HG03060 (cell line): ENCODE data around the gene AKAP6.

Experiments used
- ATAC-seq: cut with Tn5 transposase; IDR thresholded peaks from one replicate; pipeline ENCODE4 v1.9.1; 2021; ENCODE audit warnings: low read depth, moderate number of reproducible peaks; ENCODE audit not compliant: unreplicated experiment

Gene AKAP6

GRCh38 chr14:32329146-32329545 lies at the start of gene AKAP6:
Gene AKAP6 (plus strand): TSS chr14:32329298. CDS start chr14:32433494, 104,196 bp downstream.
- no peak for ATAC-seq

DNA sequence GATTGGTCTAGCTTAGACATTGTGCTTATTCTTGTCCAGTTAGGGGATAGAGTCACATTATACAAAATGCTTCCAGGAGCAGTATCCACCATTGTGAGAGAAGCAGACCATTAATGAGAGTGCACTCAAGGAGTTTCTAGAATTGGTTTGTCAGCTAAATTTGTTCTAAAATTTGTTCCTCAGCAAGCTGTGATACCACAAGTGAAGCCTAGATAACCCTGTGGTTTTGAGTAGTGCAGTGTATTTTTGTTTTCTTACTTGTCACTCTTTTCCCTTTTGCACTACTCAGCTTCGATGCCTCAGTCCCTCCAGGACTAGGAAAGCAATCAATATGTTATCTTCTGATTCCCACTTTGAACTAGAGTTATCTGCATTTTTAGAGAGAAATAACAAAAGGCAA lies 42.5 kb upstream of the AKAP6 start:
- ATAC-seq = peak; percentile 55

- ATAC-seq = no peak
Measured at GRCh38 chr14:32296366-32296765, 32.7 kb upstream of the AKAP6 start.

DNA sequence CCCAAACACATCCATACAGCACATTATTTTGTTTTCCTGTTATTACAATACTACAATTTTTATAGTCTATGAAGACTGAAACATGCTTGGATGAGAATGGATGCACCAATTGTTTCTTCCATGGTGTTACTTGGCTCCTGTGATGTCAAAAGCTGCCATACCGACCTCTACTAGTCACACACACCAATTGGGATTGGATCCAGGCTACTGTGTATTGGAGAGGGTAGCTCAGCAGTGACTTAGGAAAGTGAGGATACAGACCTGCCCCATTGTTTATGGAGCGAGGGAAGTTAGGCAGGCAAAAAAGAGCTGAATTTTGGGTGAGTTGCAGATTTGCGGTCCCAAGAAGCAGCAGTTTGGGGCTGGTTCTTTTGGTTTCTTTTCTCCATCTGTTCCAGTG lies 30.8 kb upstream of the AKAP6 start:
- no peak for ATAC-seq

- ATAC-seq = no peak
Measured at GRCh38 chr14:32300136-32300535, 29.0 kb upstream of the AKAP6 start.

DNA sequence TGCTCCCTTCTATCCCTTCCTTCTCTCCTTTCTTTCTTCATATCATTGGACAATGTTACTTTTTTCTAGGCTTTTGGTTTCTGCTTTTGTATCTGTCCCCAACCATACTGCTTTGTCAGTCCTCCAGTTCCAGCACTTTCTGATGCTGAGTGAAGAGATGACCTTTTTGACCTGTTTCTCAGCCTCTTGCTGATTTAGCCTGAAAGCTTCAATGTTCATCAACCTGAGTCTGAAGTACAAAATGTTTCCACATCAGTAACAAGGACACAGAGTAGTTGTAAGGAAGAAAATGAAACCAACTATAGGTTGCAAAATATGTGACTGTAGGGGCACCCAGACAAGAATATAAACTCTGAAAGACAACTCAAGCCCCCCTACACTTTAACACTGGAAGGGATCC lies 25.2 kb upstream of the AKAP6 start:
- ATAC-seq = no peak

DNA sequence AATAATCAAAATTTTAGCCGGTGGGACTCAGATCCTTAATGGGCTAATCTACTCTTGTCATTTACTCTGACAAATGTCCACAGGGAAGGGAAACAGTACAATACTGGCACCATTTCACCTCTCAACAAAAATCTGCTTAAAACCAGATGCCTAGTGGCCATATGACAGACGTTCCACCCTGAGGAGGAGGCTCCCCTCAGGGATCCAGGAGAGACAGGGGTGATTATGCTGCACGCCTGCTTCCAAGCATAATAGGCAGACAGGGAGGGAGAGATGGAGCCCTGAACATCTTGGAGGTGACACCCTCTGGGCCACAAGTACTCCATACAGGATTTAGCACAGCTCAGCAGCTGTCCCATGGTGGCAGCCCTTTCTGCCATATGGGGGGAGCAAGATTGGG lies 24.8 kb upstream of the AKAP6 start:
- ATAC-seq = no peak

GRCh38 chr14:32306549-32306948 lies 22.5 kb upstream of the AKAP6 start:
- ATAC-seq = no peak

GRCh38 chr14:32307881-32308582 lies 21.1 kb upstream of the AKAP6 start:
- ATAC-seq = no peak

DNA sequence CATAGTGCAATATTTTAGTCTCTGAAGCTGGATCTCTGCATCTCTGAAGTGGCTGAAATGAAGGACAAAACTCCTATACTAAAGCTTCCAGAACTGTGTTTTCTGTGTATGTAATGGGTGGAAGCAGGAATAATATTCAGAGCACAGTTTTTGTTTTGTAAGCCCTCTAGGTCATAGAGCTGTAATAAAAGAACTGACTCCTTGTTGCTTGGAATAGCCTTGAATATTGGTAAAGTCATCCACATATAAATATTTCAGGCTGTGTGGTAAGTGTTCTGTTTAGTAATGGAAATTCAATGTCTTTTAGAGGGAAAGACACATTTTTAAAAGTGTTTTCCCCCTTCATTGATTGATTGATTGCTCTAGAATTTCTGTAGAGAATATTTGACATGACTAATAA lies 18.2 kb upstream of the AKAP6 start:
- no peak for ATAC-seq

DNA sequence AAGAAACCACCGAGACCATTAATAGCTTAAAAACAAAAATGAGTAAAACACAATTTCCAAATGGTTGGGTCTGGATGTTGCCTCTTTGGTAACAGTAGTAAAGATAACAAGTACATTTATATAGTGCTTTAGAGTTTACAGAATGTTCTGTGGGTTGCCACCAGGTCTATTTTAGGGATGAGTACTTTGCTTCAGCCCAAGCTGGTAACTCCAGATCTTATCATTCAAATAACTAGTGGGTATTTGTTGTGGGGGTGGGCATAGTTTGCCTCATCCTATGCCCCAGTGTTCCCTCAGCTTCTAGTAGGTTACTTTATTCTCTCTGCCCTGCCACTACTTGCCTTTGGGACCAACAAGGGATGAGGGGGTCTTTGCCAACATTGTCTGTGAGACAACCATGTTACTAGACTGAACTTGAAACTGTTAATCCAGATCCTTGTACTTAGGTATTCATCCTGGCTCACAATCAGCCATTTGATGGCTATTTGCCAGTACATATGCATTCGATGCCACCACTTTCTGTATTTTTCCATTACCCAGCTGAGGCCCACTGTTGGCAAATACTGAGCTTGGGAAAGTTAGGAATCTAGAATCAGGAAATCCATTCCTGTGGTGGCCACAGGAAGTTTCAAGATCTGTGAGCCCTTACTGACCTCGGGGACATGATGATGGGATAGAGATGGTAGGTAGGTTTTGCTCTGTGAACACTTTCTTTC lies 17.6 kb upstream of the AKAP6 start:
- no peak for ATAC-seq

DNA sequence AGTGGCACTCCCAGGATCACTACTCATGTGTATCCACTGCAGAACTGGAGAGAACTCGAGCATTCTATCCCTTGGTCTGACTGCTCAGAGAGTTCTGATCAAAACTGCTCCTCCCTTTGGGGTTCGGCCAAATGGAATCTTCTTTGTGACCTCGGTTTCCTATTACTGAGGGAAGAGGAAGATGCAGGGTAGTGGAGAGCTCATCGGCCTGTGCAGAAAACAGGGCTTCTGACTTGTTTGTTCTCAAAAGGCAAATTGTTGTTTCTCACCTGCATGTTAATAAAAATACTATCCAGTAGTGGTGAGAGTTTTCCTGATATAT lies 17.1 kb upstream of the AKAP6 start:
- no peak for ATAC-seq

DNA sequence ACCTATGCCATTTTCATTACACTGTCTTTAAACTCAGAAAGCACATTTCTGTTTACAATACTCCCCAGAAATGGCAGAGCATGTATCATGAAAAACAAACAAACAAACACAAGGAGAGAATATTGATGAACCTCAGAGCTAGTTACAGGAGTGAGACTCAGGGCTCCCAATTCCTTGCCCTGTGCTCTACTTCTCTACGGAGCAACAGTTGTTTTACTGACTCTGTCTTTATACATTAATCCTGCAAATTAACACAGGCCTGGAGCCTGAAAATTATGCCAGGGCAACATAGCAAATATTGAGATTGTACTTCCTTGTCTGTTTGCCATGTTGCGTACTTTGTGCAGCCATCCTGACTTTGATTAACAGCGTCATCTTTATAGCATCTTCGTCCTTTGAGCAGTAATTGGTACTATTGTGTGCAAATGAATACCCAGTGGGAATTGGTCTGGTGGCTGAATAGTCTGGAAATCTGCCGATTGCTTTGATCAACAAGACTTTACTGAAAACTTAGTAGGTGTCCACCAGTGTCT lies 15.2 kb upstream of the AKAP6 start:
- no peak for ATAC-seq

DNA sequence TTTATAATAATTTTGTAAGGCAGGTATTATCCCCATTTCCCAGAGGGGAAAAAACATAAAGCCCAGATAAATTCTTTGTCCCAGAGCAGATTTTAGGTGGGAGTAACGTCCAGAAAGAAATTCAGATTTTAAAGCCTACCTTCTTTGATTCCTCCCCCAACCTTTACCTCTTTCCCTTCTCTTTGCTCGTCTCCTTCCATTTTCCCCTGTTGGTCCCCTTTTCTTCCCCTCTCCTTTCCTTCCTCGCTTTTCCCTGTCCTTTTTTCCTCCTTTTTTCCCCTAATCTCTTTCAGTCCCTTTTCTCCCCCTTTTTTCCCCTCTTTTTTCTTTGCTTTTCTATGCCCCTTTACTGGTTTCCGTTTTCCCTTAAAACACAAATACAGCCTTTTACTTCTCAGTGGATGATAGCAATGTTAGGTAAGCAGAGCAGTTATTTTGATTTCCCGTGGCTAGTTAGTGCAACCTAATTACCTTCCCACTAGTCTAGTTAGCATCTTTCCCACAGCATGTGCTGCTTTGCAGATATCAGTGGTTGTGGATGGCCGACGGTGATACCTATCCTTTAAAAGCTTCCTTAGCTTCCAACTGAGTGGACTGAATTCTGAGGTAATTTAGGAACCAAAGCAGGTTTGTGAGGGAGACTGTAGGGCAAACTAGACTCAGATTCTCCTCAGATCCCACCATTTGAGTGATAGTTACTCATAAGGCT lies 10.9 kb upstream of the AKAP6 start:
- no peak for ATAC-seq

DNA sequence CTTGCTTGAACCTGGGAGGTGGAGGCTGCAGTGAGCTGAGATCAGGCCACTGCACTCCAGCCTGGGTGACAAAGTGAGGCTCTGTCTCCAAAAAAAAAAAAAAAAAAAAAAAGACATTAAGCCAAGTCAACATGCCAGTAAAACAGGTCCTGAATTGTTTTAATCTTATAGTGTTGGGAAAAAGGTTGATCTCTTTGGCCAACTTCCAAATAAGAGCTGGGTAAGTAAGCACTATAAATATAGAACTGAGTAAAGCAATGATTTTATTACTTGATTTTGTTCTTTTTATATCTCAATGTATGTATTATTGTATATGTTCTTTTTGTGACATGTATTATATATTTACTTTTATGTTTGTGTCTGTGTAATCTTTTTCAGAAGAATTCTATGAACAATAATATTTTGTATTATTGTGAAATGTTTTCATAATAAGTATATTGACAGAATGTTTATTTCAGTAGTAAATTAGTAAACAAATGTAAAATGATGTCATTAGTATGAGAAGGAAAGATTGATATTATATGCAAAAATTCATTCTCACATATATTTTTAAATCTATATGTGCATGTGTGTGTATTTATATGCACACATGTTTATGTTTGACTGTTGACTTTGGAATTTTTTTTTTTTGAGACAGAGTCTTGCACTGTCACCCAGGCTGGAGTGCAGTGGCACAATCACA lies 9.6 kb upstream of the AKAP6 start:
- ATAC-seq = no peak

GRCh38 chr14:32324601-32325000 lies 4.5 kb upstream of the AKAP6 start:
- no peak for ATAC-seq

DNA sequence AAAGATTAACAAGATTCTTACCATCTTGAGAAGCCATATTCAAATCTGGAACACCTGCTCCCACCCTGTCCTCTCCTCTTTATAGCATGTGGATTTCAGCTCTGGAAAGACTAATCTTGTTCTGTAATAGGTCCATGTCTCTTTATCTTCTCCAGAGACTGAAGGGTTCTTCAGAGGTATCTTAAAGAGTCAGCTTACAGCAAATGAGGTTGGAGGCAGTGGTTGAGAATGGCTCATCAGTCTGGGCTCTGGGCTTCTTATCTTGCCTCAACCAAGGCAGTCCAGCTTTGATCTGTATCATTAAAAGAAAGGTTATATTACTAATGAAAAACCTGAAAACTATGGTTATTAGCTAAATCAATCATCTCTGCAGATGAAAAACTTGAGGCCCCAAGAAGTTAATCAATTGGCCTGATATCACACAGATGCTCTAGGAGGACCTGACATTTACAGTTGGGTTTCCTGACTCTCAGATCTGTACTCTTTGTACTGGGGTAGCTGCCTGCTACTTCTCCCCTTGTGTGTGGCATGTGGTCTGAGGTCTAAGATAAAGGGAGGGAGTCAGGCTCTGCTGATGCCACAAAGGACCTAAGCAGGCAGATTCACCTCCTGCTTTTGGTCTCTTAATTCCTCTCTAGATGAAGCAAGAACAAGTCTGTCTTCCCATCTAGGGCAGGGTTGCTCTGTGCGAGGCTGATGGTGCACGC lies 1.7 kb upstream of the AKAP6 start:
- ATAC-seq = no peak

- ATAC-seq = no peak
Measured at GRCh38 chr14:32329690-32330285, 690 bp downstream of the AKAP6 start.

DNA sequence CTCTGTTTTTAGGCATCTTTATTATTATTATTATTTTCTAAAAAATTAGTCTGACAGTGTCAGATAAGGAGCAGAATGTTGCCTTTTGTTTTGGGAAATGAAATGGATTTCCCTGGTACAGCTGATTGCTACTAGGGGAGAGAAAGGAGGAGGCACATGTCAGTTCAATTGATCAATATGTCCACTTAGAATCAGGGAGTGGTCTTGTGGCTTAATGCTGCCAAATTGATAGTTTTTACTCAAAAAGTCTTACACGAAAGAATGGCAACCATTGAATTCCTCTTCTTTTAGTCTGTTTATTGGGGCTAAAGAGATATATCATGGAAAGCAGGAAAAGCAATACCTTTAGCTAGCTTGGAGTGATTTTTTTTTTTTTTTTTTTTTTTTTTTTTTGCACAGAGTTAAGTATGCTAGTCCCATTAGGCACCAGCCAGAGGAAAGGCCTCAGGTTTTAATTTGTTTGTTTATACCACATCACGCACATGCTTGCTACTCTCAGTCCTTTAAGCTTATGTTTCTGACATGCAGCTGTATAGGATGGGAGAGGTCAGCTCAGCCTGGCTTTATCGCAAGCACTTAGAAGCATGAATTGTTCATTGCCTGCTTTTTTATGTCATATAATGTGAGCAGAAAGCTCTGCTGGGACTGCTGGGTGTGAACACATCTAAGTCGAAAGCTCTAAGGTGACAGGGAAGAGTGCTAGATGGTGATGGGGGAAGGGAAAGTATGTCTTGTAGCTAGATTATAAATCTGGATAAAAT lies 1.4 kb downstream of the AKAP6 start:
- ATAC-seq = no peak
